Thoracic aorta (tissue), 2 donors: ENCODE data around the gene ZSCAN10. TPM values are rescaled to one million over a fixed set of nuclear protein-coding genes. Genes with fewer than 3 reads are reported as not detected.
A peak's percentile ranks its signal among the peaks of the same experiment; 100 is the strongest.

ENCODE experiments used
- ATAC-seq: fragments of 150-250 bp; one replicate; pipeline ENCODE4 v1.8.0; 2017; ENCODE audit warnings: low read depth; ENCODE audit not compliant: insufficient number of reproducible peaks, low FRiP score
- DNase-seq: peaks from one replicate; pipeline ENCODE4 v3.0.0-alpha.2; 2020; ENCODE audit warnings: low spot score
- H3K27ac ChIP-seq, 2 donors: fragments of 200-600 bp; sonication (generic); 1 replicate in 1 of 2; 2 replicates in 1 of 2; pipeline ENCODE4 v1.5.1; 2016; ENCODE audit warnings: mild to moderate bottlenecking in 2 of 2, moderate library complexity in 2 of 2
- H3K27me3 ChIP-seq: fragments of 200-600 bp; sonication (generic); replicated peaks from 2 replicates; pipeline ENCODE4 v1.6.0; 2016; ENCODE audit warnings: mild to moderate bottlenecking; ENCODE audit not compliant: insufficient read depth
- H3K36me3 ChIP-seq: fragments of 200-600 bp; sonication (generic); one replicate; pipeline ENCODE4 v1.5.1; 2016
- H3K4me1 ChIP-seq, 2 donors: fragments of 200-600 bp; sonication (generic); 1 replicate in 1 of 2; 2 replicates in 1 of 2; pipeline versions ENCODE4 v1.5.1 to v1.6.0; 2016; ENCODE audit warnings: low read depth in 2 of 2, mild to moderate bottlenecking in 1 of 2; ENCODE audit not compliant: control insufficient read depth in 1 of 2
- H3K4me3 ChIP-seq: fragments of 200-600 bp; sonication (generic); 2 replicates; pipeline ENCODE4 v1.5.1; 2016; ENCODE audit warnings: mild to moderate bottlenecking
- H3K9me3 ChIP-seq: fragments of 200-600 bp; sonication (generic); 2 replicates; pipeline ENCODE4 v1.5.1; 2016
- total RNA-seq, 2 donors: library from RNA; depleted of rRNA; stranded (reverse); fragments of >200 nt; gene quantifications; one replicate each; pipeline versions ENCODE4 v1.1.0 to v1.2.3, GENCODE V29; 2016
- TF ChIP-seq, protein P1 (sequence below): fragments of 200-600 bp; sonication (generic); IDR thresholded peaks from one replicate; pipeline ENCODE4 v1.5.1; 2019; ENCODE audit warnings: antibody characterized with exemption

Gene ZSCAN10
- total RNA-seq, 2 donors from 2014 or later = not detected

DNA sequence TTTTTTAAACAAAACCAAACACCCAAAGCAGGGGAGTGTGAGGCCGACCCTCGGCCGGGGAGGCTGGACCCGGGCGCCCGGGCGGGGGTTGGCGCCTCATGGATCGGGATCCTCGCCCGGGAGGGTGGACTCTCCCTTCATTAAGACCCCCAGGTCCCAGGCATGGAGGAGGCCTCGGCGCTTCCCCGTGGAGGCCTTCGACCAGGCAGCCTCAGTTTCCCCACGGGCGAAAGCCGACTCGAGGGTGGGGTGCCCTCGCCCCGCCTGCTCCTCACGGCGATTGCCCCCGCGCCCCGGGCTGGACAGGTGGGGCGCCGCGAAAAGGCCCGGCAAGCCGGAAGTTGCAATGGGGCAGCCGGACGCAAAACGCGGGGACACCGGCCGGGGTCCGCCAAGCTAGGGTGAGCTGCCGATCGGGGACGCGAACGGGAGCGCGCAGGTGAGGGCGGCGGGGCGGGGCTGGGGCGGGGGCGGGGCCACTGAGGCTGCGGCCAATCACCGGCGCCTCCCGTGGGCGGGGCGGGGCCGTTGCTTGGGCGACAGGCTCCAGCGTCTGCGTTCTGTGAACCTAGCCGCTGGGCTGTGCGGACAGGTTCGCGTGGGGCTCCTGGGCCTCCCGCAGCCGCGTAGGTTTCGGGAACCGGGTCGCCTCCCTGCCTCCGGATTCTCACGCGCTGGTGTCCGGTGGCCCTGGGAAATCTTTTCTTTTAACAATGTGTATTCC, 7.3 kb upstream of the ZSCAN10 start:
- H3K27ac ChIP-seq = peak overlapping the region in 1 of 2 donors; percentile 73
- H3K4me1 ChIP-seq = peaks cover 8 to 13% of the 10 kb centered on the region in 2 donors
- no peaks in the 10 kb centered on the region for H3K9me3 ChIP-seq
- DNase-seq (peak; percentile 43), ATAC-seq (peak; percentile 79)
- peak overlapping the region; percentile 88 for H3K4me3 ChIP-seq
- no peaks in the 10 kb centered on the region for H3K36me3 ChIP-seq
- no peaks in the 10 kb centered on the region for H3K27me3 ChIP-seq
- TF ChIP-seq, protein P1, sequence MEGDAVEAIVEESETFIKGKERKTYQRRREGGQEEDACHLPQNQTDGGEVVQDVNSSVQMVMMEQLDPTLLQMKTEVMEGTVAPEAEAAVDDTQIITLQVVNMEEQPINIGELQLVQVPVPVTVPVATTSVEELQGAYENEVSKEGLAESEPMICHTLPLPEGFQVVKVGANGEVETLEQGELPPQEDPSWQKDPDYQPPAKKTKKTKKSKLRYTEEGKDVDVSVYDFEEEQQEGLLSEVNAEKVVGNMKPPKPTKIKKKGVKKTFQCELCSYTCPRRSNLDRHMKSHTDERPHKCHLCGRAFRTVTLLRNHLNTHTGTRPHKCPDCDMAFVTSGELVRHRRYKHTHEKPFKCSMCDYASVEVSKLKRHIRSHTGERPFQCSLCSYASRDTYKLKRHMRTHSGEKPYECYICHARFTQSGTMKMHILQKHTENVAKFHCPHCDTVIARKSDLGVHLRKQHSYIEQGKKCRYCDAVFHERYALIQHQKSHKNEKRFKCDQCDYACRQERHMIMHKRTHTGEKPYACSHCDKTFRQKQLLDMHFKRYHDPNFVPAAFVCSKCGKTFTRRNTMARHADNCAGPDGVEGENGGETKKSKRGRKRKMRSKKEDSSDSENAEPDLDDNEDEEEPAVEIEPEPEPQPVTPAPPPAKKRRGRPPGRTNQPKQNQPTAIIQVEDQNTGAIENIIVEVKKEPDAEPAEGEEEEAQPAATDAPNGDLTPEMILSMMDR = no peak

DNA sequence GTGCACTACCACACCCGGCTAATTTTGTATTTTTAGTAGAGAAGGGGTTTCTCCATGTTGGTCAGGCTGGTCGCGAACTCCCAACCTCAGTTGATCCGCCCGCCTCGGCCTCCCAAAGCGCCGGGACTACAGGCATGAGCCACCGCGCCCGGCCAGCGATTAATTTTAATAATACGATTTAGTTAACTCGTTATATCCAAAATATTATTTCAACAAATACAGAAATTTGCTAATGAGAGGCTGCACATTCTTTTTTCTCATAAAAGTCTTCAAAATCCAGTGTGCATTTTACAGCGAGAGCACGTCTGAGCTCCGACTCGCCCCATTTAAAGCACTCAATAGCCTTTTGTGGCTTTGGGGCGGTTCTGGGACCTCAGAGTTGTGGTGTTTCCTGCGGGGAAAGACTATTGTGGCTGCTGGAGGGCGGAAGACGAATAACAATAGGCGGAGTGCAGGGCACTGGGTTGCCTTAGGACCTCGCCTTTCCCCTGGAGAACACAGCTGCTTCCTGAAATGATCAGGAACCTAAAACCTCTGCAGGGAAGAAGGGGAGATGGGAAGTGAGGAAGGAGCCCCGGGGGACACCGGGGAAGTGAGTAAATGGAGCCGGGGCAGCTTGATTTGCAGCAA, 2.9 kb upstream of the ZSCAN10 start:
- H3K27me3 ChIP-seq = peaks cover 5% of the 10 kb centered on the region
- no peak for ATAC-seq
- no peak for DNase-seq
- H3K9me3 ChIP-seq = no peaks in the 10 kb centered on the region
- H3K27ac ChIP-seq = peak overlapping the region in 1 of 2 donors; percentile 23
- H3K36me3 ChIP-seq = no peaks in the 10 kb centered on the region
- peaks cover 6 to 13% of the 10 kb centered on the region in 2 donors for H3K4me1 ChIP-seq
- H3K4me3 ChIP-seq = peak overlapping the region; percentile 43
- TF ChIP-seq, protein P1 = no peak

DNA sequence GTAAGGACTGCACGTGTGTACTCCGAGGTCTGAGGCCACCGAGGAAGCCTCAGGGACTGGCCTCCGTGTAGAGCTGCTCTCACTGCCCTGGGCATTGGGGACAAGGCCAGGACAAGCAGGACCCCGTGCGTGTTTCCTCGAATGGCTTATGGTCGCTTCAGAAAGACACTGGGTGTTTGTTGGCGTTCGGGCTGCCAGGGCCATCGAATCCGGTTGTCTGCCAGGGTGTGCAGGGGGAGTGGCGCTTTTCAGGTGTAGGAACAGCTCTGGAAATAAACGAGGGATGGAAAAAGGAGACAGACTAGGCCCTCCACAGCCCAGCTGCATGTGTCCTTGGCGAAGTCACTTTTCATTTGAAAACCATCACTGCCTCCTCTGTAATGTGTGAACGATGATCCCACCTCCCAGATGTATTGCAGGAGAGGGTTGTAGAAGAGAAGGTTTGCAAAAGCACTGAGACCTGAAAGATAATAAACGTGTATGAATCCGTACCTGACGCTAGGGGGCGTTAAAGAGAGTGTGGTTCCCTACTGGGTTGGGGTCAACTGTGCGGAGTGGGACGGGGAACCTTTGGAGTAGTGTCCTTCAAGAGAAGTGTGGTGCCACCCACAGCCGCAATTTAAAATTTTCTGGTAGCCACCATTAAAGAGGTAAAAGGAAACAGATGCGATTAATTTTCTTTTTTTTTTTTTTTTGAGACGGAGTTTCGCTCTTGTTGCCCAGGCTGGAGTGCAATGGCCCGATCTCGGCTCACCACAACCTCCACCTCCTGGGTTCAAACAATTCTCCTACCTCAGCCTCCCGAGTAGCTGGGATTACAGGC, 2.1 kb upstream of the ZSCAN10 start:
- peaks cover 4 to 11% of the 10 kb centered on the region in 2 donors for H3K4me1 ChIP-seq
- TF ChIP-seq, protein P1 = peak; percentile 13
- DNase-seq (no peak), ATAC-seq (no peak)
- no peaks in the 10 kb centered on the region for H3K9me3 ChIP-seq
- H3K4me3 ChIP-seq = peak overlapping the region; percentile 43
- peaks cover 5% of the 10 kb centered on the region for H3K27me3 ChIP-seq
- H3K36me3 ChIP-seq = no peaks in the 10 kb centered on the region
- H3K27ac ChIP-seq = peak overlapping the region in 1 of 2 donors; percentile 23

DNA sequence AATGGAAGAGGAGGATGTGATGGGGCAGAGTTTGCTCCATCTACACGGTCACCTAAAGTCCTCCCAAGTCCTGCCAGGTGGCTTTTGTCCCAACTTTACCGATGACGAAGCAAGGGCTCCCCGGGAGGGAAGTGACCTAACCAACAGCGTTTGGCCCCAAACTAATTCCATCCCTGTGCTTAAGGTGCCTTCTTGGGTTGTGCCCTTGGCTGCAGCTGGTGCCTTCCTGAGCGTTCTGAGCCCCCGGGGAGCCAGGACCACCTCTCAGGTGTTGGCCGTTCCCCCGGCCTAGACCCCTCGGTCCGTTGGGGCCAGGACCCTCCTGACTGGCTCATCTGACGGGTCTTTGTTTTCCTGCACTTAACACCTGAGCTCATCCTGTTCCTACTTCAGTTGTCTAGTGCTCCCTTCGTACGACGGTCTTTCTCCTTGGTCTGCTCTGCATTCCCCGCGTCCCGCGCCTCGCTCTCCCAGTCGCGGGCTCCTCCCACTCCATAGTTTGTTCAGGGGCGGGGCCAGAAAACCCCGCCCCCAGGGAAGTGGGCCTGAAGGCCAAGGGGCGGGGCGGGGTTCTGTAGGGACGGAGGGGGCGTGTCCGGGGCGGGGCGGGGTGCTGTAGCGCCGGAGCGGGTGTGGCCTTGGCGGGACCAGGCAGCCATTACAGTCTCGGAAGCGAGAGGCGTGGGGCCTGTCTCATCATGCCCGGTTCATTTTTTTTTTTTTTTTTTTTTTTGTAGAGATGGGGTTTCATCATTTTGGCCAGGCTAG, 822 bp upstream of the ZSCAN10 start:
- Histone ChIP-seq H3K27me3 (peaks cover 5% of the 10 kb centered on the region), H3K4me3 (peak overlapping the region; percentile 62), H3K27ac (no peak overlapping the region), H3K9me3 (no peaks in the 10 kb centered on the region), H3K4me1 (peaks cover 4 to 6% of the 10 kb centered on the region in 2 donors), H3K36me3 (no peaks in the 10 kb centered on the region)
- no peak for ATAC-seq
- TF ChIP-seq, protein P1 = no peak
- peak; percentile 65 for DNase-seq
